Stimulated activated CD8-positive, alpha-beta memory T cell treated with anti-CD3 and anti-CD28 coated beads, Interleukin-2, amount 100 ng/mL, for 1 hour (primary cell): ENCODE results near the gene CCDC187.
"Not testable (repeated sequence)": the region's sequence is repeated elsewhere in the genome, so short reads cannot be mapped to it uniquely, and the experiment has no call there.

ENCODE experiments used
- DNase-seq, 2 donors: peaks; one replicate each; pipeline ENCODE4 v3.0.0-alpha.2; 2020; ENCODE audit warnings: low read depth in 2 of 2

Gene CCDC187

GRCh38 chr9:136239135-136239982 lies 64.5 kb downstream of the CCDC187 start:
- no peak for DNase-seq

DNA sequence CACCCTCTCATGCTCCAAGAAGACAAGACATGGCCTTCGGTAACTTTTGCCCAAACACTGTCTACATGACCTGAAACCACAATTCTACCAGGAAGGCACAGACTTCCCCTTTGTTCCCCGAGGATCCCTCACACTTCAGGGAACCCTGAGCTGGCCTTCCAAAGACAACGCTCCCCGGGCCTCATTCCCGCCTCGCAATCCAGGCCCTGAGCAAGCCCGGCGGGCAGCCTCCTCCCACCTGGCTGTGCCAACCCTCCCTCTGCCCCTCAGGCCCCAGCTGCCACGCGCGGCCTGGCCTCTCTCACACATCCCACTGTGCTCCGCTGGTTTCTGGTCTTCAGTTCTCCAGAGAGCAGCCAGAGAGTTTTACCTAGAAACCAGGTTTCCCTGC lies 65.6 kb downstream of the CCDC187 start:
- DNase-seq: no peak

DNA sequence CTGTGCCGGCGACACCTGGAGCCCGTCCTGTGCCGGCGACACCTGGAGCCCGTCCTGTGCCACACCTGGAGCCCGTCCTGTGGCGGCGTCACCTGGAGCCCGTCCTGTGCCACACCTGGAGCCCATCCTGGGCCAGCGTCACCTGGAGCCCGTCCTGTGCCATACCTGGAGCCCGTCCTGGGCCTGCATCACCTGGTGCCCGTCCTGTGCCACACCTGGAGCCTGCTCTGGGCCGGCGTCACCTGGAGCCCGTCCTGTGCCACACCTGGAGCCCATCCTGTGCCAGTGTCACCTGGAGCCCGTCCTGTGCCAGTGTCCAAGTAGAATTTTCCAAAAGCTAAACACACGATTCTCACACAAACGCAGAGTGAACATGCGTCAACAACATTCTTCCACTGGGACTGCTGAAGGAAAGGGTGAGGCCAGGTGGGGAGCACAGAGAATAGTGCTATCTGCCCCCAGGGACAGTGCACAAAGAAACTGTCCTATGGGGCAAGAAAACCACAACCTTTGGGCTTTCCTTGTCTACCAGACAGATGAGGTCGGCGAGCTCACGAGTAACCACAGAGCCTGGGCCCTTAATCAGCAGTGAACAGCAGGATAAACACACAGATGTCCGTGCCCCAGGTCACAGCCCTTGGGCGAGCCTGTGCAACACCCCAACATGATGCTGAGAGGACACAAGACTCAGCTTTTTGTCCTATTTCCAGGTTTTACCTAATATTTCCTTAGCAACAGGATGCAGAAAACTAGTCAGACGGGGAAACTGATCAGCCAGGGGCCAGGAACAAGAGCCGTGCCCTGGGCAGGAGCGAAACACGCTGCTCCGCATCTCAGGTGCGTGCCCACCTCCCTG lies 66.2 kb downstream of the CCDC187 start:
- no peak for DNase-seq

GRCh38 chr9:136236471-136237410 lies 67.2 kb downstream of the CCDC187 start:
- not testable (repeated sequence) for DNase-seq

- no peak for DNase-seq
Measured at GRCh38 chr9:136235709-136236455, 68.0 kb downstream of the CCDC187 start.

DNA sequence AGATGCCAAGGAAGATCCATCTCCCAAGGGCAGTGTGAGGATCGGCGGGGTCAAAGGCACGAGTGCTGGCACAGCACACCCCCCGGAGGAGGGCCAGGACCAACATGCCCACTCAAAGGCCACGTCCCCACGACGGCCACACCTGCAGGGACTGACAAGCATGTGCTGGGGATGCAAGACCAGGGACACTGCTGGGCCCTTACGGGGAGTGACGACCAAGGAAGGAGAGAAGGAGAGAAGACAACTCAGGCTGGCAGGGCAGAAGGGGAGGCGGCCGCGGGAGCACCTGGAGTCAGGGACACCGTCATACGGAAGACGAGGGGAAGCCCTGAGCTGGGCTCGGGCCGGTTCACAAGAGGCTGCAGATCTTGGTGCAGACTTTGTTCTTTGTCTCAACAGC lies 68.7 kb downstream of the CCDC187 start:
- no peak for DNase-seq

DNA sequence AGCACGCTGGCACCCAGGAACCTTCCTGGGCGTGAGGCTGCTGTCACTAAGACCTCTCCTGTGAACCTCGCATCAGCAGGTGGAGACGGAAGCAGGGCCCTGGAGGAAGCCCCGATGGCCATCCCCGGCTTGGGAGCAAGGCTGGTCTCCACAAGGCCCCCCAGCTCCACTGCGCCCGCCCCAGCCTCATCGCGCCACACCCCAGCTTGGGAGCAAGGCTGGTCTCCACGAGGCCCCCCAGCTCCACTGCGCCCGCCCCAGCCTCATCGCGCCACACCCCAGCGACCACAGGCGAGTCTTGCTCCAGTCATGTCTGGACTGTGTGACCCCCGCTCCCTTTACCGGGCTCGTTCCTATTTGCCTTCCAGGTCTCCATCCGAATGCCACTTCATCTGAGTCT lies 69.3 kb downstream of the CCDC187 start:
- no peak for DNase-seq

GRCh38 chr9:136233868-136234267 lies 70.0 kb downstream of the CCDC187 start:
- no peak for DNase-seq

GRCh38 chr9:136233411-136233810 lies 70.5 kb downstream of the CCDC187 start:
- DNase-seq: no peak

GRCh38 chr9:136232969-136233368 lies 70.9 kb downstream of the CCDC187 start:
- no peak for DNase-seq

GRCh38 chr9:136231478-136232297 lies 72.2 kb downstream of the CCDC187 start:
- DNase-seq: no peak

DNA sequence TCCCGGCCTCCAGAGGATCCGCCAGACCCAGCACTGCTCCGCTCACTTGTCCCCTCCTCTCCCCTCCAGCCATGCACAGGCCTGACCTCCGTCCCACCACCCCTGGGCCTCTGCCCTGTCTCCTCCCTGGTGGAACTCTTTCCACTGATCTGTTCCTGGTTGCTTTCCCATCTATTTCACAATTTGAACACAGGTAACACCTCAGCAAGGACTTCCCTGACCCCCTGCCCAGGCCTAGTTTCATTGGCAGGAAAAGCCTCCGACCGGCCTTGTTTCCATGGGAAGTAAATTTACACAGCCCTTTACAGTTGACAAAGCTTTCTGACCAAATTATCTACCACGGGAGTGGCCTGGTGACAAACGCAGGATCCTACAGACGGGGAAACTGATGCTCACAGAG lies 73.1 kb downstream of the CCDC187 start:
- no peak for DNase-seq

GRCh38 chr9:136230365-136230764 lies 73.5 kb downstream of the CCDC187 start:
- no peak for DNase-seq

DNA sequence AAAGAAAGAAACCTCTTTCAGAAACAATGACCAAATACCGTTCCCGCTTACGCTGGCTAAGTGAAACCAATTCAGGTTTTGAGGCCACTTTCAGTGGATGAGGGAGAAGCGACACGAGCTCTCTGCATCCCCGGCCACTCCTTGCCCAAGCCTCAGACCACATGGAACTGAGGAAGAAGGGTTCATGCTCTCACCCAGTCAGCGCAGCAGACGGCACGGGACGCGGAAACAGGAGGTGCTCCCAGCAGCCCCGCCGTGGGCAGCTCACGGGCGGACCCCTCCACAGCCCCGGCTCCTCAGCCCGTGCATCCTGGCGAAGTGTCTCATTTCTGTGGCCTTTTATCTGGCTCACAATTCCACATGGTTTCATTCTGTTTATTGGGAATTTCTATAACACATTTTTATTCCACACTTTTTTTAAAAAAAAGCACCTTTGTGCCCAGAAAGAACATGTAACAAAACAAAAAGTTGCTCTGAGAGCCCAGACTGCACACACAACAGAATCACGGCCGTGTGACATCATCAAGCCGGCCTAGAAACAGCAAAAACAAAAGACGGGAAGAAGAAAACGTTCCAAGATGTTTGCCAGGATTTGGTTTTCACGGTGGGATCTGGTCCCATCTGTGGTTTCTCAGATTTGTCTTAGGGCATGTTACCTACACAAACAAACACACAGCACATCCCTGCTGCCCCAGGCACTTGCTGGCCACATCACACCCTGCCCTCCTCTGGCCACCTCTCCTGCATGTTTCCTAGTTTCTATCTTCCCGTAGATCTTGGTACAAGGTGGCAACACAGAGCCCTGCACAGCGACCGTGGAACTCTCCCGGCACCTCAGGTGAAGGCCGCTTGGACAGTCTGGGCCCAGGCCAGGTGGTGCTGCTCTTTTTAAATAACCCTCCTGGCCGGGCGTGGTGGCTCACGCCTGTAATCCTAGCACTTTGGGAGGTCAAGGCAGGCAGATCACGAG lies 74.5 kb downstream of the CCDC187 start:
- DNase-seq: no peak

DNA sequence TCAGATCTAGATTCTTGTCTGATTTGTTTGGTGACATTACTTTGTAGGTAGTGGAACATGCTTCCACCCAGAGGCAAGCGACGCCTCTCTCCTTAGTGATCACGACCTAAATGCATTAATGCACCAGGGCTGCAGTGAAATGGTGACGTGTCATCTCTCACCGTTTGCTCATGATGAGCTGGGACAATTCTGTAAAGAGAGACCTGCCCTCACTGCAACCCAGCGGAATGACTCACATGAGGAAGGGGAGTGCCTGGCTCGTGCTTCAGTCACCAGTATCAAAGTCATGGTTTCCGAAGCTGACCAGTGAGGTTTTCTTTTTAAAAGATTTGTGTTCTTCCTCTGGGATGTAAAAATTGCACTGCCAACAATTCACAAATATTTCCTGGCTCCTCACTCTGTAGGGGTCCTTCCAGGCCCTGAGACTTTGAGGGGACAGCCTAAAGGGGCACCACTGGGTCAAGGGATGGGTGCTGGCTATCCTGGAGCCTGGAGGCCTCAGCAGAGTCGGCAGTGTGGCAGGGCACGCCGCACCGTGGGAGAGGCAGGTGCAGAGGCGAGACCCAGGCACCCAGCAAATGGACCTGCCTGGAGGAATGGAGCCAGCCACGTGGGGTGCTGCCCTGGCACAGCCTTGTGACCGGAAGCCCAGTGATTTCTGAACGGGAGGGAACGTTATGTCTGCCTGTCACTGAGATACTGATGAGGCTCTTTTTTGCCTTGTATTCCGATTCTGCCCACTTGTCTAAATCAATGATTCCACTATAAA lies 75.6 kb downstream of the CCDC187 start:
- no peak for DNase-seq

- no peak for DNase-seq
Measured at GRCh38 chr9:136226680-136227407, 77.0 kb downstream of the CCDC187 start.
